ENCODE data around the gene TPM1.

The TPM1 gene

GRCh38 chr15:63040509-63040908 is 2.0 kb upstream of the TPM1 start:
- H3K27ac ChIP-seq (ENCODE audit: insufficient read depth in 1 of 2, low read depth in 1 of 2, low read length in 2 of 2, poor library complexity in 1 of 2, severe bottlenecking in 2 of 2) = no peak overlapping the region
- H3K9me3 ChIP-seq (ENCODE audit: control extremely low read depth in 1 of 5, control insufficient read depth in 4 of 5, insufficient read depth in 2 of 5, low read depth in 1 of 5, low read length in 4 of 5) = peaks cover 0 to 6% (median 2%) of the 10 kb centered on the region in 5 experiments
- H3K4me3 ChIP-seq (ENCODE audit: control insufficient read depth in 1 of 7, extremely low read depth in 1 of 7, insufficient read depth in 4 of 7, low read depth in 2 of 7, low read length in 6 of 7) = no peak overlapping the region
- WGBS (ENCODE audit: insufficient coverage) = 97% methylated on average over 6 of the region's 6 CpGs
- ChIA-PET CTCF (interaction anchor here (13.2 kb wide), 1 partner anchor 51 kb away, joined by 213 read pairs; no protein-coding TSS in a partner anchor), POLR2A (no interaction called here)
- no peaks in the 10 kb centered on the region for H3K36me3 ChIP-seq (ENCODE audit: control insufficient read depth in 4 of 4, insufficient read depth in 4 of 4, low read length in 3 of 4)
- peaks cover 1 to 25% (median 23%) of the 10 kb centered on the region in 4 experiments for H3K4me1 ChIP-seq (ENCODE audit: control extremely low read depth in 1 of 4, control insufficient read depth in 4 of 4, insufficient read depth in 4 of 4, low read length in 3 of 4)
- DNase-seq = no peak
- H3K27me3 ChIP-seq (replicated peaks in 2 of 5; ENCODE audit: control insufficient read depth in 4 of 5, insufficient read depth in 5 of 5, low read length in 4 of 5) = peaks cover 12 to 58% (median 39%) of the 10 kb centered on the region in 5 experiments

- 94% methylated on average over 6 of the region's 6 CpGs for WGBS (ENCODE audit: insufficient coverage)
- no peaks in the 10 kb centered on the region for H3K36me3 ChIP-seq (ENCODE audit: control insufficient read depth in 4 of 4, insufficient read depth in 4 of 4, low read length in 3 of 4)
These were observed 1.6 kb upstream of the TPM1 start for GRCh38 chr15:63040954-63041353.

GRCh38 chr15:63041402-63041973 is 1.1 kb upstream of the TPM1 start:
- peak in 1 of 3 donors; percentile 25 for DNase-seq
- WGBS (ENCODE audit: insufficient coverage) = 83% methylated on average over 13 of the region's 14 CpGs
- Histone ChIP-seq H3K9me3 (ENCODE audit: control extremely low read depth in 1 of 5, control insufficient read depth in 4 of 5, insufficient read depth in 2 of 5, low read depth in 1 of 5, low read length in 4 of 5) (peaks cover 0 to 6% (median 2%) of the 10 kb centered on the region in 5 experiments), H3K27me3 (replicated peaks in 2 of 5; ENCODE audit: control insufficient read depth in 4 of 5, insufficient read depth in 5 of 5, low read length in 4 of 5) (peaks cover 20 to 68% (median 46%) of the 10 kb centered on the region in 5 experiments), H3K4me3 (ENCODE audit: control insufficient read depth in 1 of 7, extremely low read depth in 1 of 7, insufficient read depth in 4 of 7, low read depth in 2 of 7, low read length in 6 of 7) (peak overlapping the region in 3 of 7 experiments; percentile 68 to 72 (median 71)), H3K4me1 (ENCODE audit: control extremely low read depth in 1 of 4, control insufficient read depth in 4 of 4, insufficient read depth in 4 of 4, low read length in 3 of 4) (peaks cover 1 to 25% (median 23%) of the 10 kb centered on the region in 4 experiments), H3K27ac (ENCODE audit: insufficient read depth in 1 of 2, low read depth in 1 of 2, low read length in 2 of 2, poor library complexity in 1 of 2, severe bottlenecking in 2 of 2) (no peak overlapping the region), H3K36me3 (ENCODE audit: control insufficient read depth in 4 of 4, insufficient read depth in 4 of 4, low read length in 3 of 4) (no peaks in the 10 kb centered on the region)
- CTCF ChIA-PET = interaction anchor here (13.2 kb wide), 1 partner anchor 50 kb away, joined by 213 read pairs; no protein-coding TSS in a partner anchor
- POLR2A ChIA-PET = no interaction called here

More at GRCh38 chr15:63040954-63041353, 1.6 kb upstream of the TPM1 start:
- Histone ChIP-seq H3K27me3 (replicated peaks in 2 of 5; ENCODE audit: control insufficient read depth in 4 of 5, insufficient read depth in 5 of 5, low read length in 4 of 5) (peaks cover 16 to 63% (median 42%) of the 10 kb centered on the region in 5 experiments), H3K4me3 (ENCODE audit: control insufficient read depth in 1 of 7, extremely low read depth in 1 of 7, insufficient read depth in 4 of 7, low read depth in 2 of 7, low read length in 6 of 7) (no peak overlapping the region), H3K27ac (ENCODE audit: insufficient read depth in 1 of 2, low read depth in 1 of 2, low read length in 2 of 2, poor library complexity in 1 of 2, severe bottlenecking in 2 of 2) (no peak overlapping the region), H3K9me3 (ENCODE audit: control extremely low read depth in 1 of 5, control insufficient read depth in 4 of 5, insufficient read depth in 2 of 5, low read depth in 1 of 5, low read length in 4 of 5) (peaks cover 0 to 6% (median 2%) of the 10 kb centered on the region in 5 experiments), H3K4me1 (ENCODE audit: control extremely low read depth in 1 of 4, control insufficient read depth in 4 of 4, insufficient read depth in 4 of 4, low read length in 3 of 4) (peaks cover 1 to 25% (median 23%) of the 10 kb centered on the region in 4 experiments)
- ChIA-PET POLR2A (no interaction called here), CTCF (interaction anchor here (13.2 kb wide), 1 partner anchor 50 kb away, joined by 213 read pairs; no protein-coding TSS in a partner anchor)
- DNase-seq = no peak

GRCh38 chr15:63042877-63043334 is 359 bp downstream of the TPM1 start:
- POLR2A ChIA-PET = interaction anchor here (0.5 kb wide), 1 partner anchor 13 kb away, joined by 3 read pairs; no protein-coding TSS in a partner anchor
- no peak overlapping the region for H3K27ac ChIP-seq (ENCODE audit: insufficient read depth in 1 of 2, low read depth in 1 of 2, low read length in 2 of 2, poor library complexity in 1 of 2, severe bottlenecking in 2 of 2)
- 0% methylated on average over 13 of the region's 31 CpGs for WGBS (ENCODE audit: insufficient coverage)
- peak overlapping the region; percentile 11 to 72 (median 65) for H3K4me3 ChIP-seq (ENCODE audit: control insufficient read depth in 1 of 7, extremely low read depth in 1 of 7, insufficient read depth in 4 of 7, low read depth in 2 of 7, low read length in 6 of 7)
- peaks cover 1 to 31% (median 29%) of the 10 kb centered on the region in 4 experiments for H3K4me1 ChIP-seq (ENCODE audit: control extremely low read depth in 1 of 4, control insufficient read depth in 4 of 4, insufficient read depth in 4 of 4, low read length in 3 of 4)
- H3K27me3 ChIP-seq (replicated peaks in 2 of 5; ENCODE audit: control insufficient read depth in 4 of 5, insufficient read depth in 5 of 5, low read length in 4 of 5) = peaks cover 20 to 78% (median 50%) of the 10 kb centered on the region in 5 experiments
- no peaks in the 10 kb centered on the region for H3K36me3 ChIP-seq (ENCODE audit: control insufficient read depth in 4 of 4, insufficient read depth in 4 of 4, low read length in 3 of 4)
- CTCF ChIA-PET = interaction anchor here (13.2 kb wide), 1 partner anchor 48 kb away, joined by 213 read pairs; no protein-coding TSS in a partner anchor
- DNase-seq = peak in 1 of 3 donors; percentile 32
- H3K9me3 ChIP-seq (ENCODE audit: control extremely low read depth in 1 of 5, control insufficient read depth in 4 of 5, insufficient read depth in 2 of 5, low read depth in 1 of 5, low read length in 4 of 5) = peaks cover 0 to 6% (median 2%) of the 10 kb centered on the region in 5 experiments

- POLR2A ChIA-PET = interaction anchor here (0.5 kb wide), 1 partner anchor 13 kb away, joined by 3 read pairs; no protein-coding TSS in a partner anchor
- H3K4me1 ChIP-seq (ENCODE audit: control extremely low read depth in 1 of 4, control insufficient read depth in 4 of 4, insufficient read depth in 4 of 4, low read length in 3 of 4) = peaks cover 1 to 31% (median 29%) of the 10 kb centered on the region in 4 experiments
- under 1% methylated on average over 49 of the region's 54 CpGs for WGBS (ENCODE audit: insufficient coverage)
- peaks cover 0 to 6% (median 2%) of the 10 kb centered on the region in 5 experiments for H3K9me3 ChIP-seq (ENCODE audit: control extremely low read depth in 1 of 5, control insufficient read depth in 4 of 5, insufficient read depth in 2 of 5, low read depth in 1 of 5, low read length in 4 of 5)
- peaks cover 20 to 78% (median 48%) of the 10 kb centered on the region in 5 experiments for H3K27me3 ChIP-seq (replicated peaks in 2 of 5; ENCODE audit: control insufficient read depth in 4 of 5, insufficient read depth in 5 of 5, low read length in 4 of 5)
- H3K36me3 ChIP-seq (ENCODE audit: control insufficient read depth in 4 of 4, insufficient read depth in 4 of 4, low read length in 3 of 4) = no peaks in the 10 kb centered on the region
- CTCF ChIA-PET = interaction anchor here (1.1 to 13.2 kb wide), 2 partner anchors 14 to 48 kb away, joined by 3 to 213 read pairs; no protein-coding TSS in a partner anchor
- H3K4me3 ChIP-seq (ENCODE audit: control insufficient read depth in 1 of 7, extremely low read depth in 1 of 7, insufficient read depth in 4 of 7, low read depth in 2 of 7, low read length in 6 of 7) = peak overlapping the region in 6 of 7 experiments; percentile 43 to 72 (median 66)
- peak in 2 of 3 donors; percentile 80 to 86 for DNase-seq
- no peak overlapping the region for H3K27ac ChIP-seq (ENCODE audit: insufficient read depth in 1 of 2, low read depth in 1 of 2, low read length in 2 of 2, poor library complexity in 1 of 2, severe bottlenecking in 2 of 2)
These were observed 959 bp downstream of the TPM1 start for GRCh38 chr15:63043335-63044076.

- WGBS (ENCODE audit: insufficient coverage) = 64% methylated on average over 5 of the region's 7 CpGs
- ChIA-PET CTCF (interaction anchor here (0.7 to 13.2 kb wide), 4 partner anchors 8 to 47 kb away, joined by 3 to 213 read pairs (median 3); no protein-coding TSS in a partner anchor), POLR2A (no interaction called here)
- Histone ChIP-seq H3K4me3 (ENCODE audit: control insufficient read depth in 1 of 7, extremely low read depth in 1 of 7, insufficient read depth in 4 of 7, low read depth in 2 of 7, low read length in 6 of 7) (peak overlapping the region in 4 of 7 experiments; percentile 32 to 72 (median 57)), H3K9me3 (ENCODE audit: control extremely low read depth in 1 of 5, control insufficient read depth in 4 of 5, insufficient read depth in 2 of 5, low read depth in 1 of 5, low read length in 4 of 5) (peaks cover 0 to 6% (median 2%) of the 10 kb centered on the region in 5 experiments), H3K36me3 (ENCODE audit: control insufficient read depth in 4 of 4, insufficient read depth in 4 of 4, low read length in 3 of 4) (no peaks in the 10 kb centered on the region), H3K27me3 (replicated peaks in 2 of 5; ENCODE audit: control insufficient read depth in 4 of 5, insufficient read depth in 5 of 5, low read length in 4 of 5) (peaks cover 20 to 78% (median 48%) of the 10 kb centered on the region in 5 experiments), H3K4me1 (ENCODE audit: control extremely low read depth in 1 of 4, control insufficient read depth in 4 of 4, insufficient read depth in 4 of 4, low read length in 3 of 4) (peaks cover 2 to 37% (median 35%) of the 10 kb centered on the region in 4 experiments), H3K27ac (ENCODE audit: insufficient read depth in 1 of 2, low read depth in 1 of 2, low read length in 2 of 2, poor library complexity in 1 of 2, severe bottlenecking in 2 of 2) (no peak overlapping the region)
- no peak for DNase-seq
These were observed 1.6 kb downstream of the TPM1 start for GRCh38 chr15:63044077-63044644.
